GM15510 (cell line): ENCODE measurements around the gene DOCK10.

Experiments used
- POLR2A ChIP-seq: IDR thresholded peaks from 3 replicates; pipeline ENCODE4 v1.6.1; 2011; ENCODE audit warnings: borderline replicate concordance; ENCODE audit not compliant: insufficient read length; ENCODE audit errors: extremely low read depth

DOCK10 gene

DNA sequence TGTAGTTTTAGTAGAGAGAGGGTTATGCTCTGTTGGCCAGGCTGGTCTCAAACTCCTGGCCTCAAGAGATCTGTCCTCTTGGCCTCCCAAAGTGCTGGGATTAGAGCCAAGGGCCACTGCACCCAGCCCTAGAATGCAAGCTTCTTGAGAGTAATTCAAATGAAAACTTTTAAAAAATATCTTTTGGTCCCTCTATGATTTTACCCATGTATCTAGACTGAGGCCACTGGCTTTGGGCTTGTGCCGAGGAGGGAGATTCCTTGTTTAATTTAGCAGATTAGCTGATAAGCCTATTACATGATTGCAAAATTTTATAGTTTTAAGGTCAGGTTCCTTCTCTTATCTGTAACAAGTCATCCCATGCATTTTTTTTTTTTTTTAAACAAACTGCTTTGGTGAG, 266.6 kb downstream of the DOCK10 start:
- TF ChIP-seq POLR2A, result no peak

DNA sequence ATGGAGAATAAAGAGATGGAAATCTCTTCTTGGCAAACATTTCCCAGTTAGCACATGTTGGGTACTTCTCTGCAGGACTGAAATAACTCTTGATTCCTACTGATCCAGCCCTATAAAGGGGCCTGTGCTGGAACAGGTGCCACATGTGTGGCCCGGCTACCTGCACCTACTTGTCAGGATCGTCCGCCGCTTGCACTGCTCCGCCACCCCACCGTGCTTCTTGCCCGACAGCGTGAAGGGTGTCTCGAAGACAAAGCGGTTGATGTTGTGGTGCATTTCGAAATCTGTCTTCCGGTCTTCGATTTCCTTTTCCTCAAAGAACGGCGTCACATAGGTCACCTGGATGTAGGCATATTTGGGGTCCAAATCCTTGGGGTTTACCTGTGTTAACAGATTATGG, 267.5 kb downstream of the DOCK10 start:
- no peak for TF ChIP-seq POLR2A

DNA sequence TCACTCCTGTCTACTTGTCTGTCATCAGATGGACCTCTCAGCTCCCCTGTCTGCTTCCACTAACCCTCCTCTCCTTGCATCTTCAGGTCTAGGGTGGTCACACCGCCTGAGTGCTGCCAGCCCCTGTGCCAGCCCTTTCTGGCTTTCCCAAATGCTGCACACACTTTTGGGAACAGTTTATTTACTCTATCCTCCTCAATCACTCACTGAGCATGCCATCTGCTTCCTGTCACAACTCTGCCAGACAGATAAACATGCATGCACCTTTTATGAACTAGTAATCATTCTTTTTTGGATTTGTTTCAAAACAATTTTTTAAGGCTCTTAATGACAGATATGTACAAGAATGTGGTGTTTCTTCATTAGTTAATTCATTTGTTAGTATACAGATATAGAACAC, 269.8 kb downstream of the DOCK10 start:
- TF ChIP-seq POLR2A, result no peak

DNA sequence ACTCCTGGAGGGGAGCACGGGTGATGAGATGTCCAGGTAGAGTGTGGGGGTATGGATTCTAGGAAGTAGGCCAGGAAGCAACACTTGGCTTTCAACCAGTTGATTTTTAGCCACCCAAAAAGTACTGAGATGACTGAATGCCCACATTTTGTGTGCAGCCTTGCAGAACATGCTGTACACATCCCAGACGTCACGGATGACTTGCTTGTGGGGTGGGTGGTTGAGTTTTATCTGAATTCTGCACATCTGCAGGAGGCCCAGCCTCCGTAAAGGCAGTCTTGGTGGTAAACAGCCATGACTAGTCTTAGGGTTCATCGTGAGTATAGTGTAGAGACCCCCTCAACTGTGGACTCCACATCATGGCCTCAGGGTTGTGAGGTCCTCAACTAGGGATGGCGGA, 272.8 kb downstream of the DOCK10 start:
- TF ChIP-seq POLR2A, result no peak

DNA sequence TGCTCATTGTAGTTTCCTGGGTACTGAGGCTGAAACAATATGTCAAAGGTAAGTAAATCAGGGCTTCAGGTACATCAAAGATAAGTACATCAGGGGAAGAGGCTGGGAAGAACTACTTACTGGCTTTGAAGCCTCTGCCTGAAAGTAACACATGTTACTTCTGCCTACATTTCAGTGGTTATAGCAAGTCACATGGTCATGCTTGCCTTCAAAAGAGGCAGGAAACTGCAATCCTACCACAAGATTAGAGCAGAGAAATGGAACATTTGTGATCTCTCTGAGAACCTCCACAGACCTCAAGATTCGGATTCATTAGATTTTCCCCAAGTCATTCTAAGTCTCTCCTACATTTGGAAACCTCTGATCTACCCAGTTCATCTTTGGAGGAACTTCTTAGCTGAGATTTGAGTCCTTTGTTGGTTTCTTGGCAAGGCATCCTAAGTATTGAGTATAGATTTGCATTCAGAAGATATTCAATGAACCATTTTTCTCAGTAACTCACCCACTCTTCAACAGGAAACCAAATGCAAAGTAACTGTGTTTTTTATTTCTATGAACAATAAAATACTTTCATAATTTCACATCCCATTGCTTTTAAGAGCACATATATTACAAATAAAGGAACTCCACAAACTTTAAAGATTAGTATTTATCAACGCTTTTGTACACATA, 277.6 kb downstream of the DOCK10 start:
- TF ChIP-seq POLR2A, result no peak

DNA sequence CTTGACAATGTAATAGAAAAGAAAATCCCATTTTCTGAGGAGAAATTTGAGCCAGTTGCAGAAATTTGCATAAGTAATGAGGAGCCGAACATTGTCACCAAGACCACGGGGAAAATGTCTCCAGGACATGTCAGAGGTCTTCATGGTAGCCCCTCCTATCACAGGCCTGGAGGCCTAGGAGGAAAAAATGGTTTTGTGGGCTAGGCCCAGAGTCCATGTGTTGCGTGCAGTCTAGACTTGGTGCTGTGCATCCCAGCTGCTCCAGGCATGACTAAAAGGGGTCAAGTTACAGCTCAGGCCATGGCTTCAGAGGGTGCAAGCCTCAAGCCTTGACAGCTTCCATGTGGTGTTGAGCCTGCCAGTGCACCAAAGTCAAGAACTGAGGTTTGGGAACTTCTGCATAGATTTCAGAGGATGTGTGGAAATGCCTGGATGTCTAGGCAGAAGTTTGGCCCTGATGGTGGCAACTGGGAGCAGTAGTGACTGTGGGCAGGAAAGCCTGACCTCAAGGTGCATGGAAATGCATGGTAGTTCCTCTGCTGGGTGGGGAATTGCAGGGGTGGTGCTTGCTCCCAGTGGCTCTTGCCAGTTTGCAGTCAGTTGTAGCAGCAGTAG, 284.2 kb downstream of the DOCK10 start:
- no peak for TF ChIP-seq POLR2A

DNA sequence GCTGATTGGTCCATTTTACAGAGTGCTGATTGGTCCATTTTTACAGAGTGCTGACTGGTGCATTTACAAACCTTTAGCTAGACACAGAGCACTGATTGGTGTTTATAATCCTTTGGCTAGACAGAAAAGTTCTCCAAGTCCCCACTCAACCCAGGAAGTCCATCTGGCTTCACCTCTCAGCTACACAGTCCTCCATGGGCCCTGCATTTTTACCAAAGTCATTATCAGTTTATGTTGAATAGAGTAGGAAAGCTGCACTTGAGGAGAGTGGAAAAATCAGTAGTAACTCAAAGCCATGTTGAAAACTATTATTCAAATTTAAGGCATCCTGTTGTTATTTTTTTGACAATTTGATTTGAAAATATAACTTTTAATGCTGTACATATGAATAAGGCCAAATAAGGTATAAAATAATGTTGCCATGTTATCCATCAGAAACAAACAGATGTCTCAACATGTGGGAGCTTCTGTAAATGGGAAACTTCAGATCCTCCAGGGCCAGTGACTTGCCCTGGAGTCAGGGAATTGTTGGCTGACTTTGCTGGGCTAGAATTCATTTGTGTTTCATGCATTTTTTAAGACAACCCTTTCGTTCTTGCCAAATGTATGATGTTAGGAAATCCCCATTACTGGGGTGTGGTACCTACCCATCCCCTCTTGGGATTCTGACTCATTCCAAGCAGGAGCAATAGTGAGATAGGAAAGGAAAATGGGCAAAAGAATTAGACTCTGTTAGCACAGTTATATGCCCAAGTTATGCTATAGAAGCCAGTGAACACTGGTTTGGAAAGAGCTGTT, 288.3 kb downstream of the DOCK10 start:
- no peak for TF ChIP-seq POLR2A

DNA sequence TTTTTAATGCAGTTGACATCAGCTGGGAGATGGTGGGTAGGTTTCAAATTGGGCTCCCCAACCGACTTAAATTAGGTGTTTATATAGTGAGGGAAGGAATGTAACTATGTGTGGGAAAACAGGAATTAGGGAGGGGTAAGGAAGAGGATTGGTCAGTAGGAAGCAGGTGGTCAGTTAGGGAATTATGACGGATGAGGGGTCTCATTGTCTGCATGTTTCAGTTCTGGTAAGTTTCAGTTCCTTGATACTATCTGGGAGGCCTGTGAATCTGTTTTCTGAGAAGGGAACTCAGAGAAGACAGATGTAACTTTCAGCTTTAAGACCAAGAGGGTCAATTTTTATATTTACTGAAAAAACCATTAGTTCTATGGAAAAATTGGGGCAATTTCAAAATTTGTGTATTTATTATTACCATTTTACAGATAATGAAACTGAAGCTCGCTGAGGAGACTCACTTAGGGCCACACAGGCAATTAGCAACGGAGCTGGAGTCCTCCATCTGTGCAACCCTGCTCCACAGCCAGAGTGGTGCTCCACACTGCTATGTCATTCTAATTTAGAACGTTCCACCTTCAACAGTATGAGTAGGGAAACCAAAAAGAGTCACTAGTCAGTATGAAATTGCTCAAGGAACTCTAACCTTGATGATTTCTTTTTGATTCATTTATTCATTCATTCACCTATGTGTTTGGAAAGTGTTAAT, 290.1 kb downstream of the DOCK10 start:
- TF ChIP-seq POLR2A, result no peak

DNA sequence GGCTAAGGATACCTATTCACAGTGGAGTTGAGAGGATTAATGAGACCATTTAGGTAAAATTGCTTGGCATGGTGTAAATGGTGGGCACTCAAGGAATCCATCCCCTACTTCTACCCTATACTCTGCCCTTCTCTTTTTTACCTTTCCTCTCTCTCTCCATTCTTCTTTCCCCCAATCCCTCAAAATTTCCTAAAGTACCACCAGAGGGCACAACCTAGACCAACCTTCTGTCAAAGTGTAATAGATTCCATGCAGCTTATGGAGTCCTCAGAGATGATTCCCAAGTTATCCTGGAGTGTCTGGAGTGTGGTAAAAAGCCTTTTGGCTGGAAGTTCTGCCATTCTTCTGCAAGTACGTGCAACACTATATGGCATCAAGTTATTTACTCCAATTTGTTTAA, 293.1 kb downstream of the DOCK10 start:
- TF ChIP-seq POLR2A, result no peak

DNA sequence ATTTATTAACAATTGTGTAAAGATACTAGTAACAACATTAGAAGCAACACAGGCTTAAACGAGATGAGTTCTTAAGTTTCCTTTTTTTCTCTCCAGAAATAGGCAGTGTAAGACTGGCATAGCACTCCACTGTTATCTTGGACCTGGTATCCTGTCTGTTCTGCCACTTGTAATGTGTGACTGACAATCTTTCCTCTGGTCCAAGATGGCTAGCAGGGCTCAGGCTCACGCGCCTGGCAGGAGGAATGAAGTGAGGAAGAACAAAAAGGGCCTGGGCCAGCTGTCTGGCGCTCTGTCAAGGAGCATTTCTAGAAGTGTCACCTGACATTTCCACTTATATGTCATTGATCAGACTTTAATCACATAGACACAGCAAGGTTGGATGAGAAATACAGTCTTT, 294.5 kb downstream of the DOCK10 start:
- TF ChIP-seq POLR2A, result no peak

DNA sequence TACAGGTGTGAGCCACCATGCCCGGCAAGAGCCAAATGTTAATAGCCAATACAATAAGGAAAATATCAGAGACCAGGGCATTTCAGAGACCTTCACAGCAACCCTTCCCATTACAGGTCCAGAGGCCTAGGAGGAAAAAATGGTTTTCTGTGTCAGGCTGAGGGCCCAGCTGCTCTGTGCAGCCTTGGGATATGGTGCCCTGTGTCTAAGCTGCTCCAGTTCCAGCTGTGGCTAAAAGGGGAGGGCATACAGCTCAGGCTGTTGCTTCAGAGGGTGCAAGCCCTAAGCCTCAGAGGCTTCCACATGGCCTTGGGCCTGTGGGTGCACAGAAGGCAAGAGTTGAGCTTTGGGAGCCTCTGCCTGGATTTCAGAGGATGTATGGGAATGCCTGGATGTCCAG, 306.0 kb downstream of the DOCK10 start:
- TF ChIP-seq POLR2A, result no peak

DNA sequence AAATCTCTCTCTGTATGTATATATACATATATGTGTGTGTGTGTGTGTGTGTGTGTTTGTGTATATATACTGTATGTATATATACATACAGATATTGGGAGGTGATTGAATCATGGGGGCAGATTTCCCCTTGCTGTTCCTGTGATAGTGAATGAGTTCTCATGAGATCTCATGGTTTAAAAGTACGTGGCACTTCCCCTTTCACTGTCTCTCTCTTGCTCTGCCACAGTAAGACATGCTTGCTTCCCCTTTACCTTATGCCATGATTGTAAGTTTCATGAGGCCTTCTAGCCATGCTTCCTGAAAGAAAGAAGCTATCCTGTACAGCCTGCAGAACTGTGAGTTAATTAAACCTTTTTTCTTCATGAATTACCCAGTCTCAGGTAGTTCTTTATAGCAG, 307.3 kb downstream of the DOCK10 start:
- TF ChIP-seq POLR2A, result no peak

DNA sequence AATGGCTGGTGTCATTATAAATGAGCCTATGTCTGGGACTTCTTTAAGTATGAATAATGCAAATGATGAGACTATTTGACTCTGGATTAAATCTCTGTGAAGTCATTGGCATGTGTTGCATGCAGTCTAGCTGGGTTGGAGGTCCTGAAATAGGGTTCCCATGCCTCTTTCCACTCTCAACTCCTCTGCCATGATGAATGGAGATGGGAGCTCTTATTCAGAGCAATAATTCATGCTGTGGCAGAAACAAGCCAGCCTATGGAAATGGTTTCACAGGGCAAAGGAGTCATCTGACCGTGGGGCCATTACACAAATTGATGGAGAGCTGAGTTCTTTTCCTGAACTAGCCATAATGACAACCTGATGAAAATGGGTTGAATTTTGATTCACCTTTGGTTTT, 310.6 kb downstream of the DOCK10 start:
- no peak for TF ChIP-seq POLR2A

DNA sequence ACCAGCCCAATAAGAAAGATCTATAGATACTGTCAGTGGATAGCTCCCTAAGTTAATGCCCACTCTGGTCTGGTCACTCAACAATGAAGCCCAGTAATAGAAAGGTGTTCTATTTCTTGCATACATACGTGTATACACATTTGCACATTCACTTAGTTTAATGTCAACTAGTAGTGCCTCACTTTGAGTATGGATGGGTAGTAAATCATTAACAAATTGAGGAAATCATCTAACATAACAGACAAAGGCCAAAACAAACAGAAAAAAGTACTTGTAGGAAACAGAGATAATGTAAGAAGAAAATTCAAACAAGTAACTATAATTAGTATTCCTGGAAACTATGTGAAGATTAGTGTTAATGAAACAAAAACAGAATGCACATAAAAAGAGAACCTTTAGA, 312.8 kb downstream of the DOCK10 start:
- no peak for TF ChIP-seq POLR2A

DNA sequence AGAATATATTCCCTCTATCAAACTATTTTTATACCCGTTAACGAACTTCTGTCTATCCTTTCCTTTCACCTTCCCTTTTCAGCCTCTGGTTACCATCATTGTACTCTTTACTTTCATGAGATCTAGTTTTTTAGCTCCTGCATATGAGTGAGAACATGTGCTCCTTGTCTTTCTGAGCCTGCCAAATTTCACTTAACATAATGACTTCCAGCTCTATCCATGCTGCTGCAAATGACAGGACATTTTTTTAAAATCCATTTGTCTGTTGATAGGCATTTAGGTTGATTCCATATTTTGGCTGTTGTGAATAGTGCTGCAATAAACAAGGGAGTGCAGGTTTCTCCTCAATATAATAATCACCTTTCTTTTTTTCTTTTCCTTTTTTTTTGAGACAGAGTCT, 317.9 kb downstream of the DOCK10 start:
- TF ChIP-seq POLR2A, result no peak
